Measurements from ENCODE around the gene MAST2.
"Not testable (repeated sequence)": the region's sequence is repeated elsewhere in the genome, so short reads cannot be mapped to it uniquely, and the experiment has no call there.

The MAST2 gene

GRCh38 chr1:45928486-45929205 lies 125.2 kb downstream of the MAST2 start:
- Histone ChIP-seq H3K4me3 (ENCODE audit: low read depth, low read length) (no peak overlapping the region), H3K36me3 (no peaks in the 10 kb centered on the region), H3K27me3 (ENCODE audit: insufficient read depth, low read depth, severe bottlenecking) (no peaks in the 10 kb centered on the region), H3K9me3 (ENCODE audit: severe bottlenecking) (no peaks in the 10 kb centered on the region), H3K27ac (peak overlapping the region; percentile 68)
- no peak for TF ChIP-seq CTCF (IDR thresholded peaks at IDR 0.05; ENCODE audit: low read depth, low read length)
- DNase-seq, result no peak

DNA sequence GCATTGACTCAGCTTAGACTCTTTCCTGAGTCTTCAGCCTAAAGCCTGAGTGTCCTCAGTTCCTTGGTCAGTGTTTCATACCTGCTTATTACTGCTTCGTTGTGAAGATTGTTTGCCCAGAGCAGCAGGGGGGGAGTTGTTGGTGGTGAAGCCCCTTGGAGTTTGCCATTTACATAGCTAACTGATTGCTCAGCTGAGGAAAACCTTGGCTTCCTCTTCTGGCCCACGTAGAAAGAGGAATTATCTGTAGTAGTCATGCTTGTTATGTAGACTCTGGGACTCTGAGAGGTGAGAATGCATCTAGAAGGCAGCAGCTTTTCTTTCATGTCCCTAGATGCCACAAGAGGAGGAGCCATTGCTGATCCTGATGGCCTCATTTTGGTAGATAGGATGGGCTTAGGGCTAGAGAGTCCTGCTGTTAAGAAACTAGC lies 125.9 kb downstream of the MAST2 start:
- Histone ChIP-seq H3K27ac (peak overlapping the region; percentile 68), H3K27me3 (ENCODE audit: insufficient read depth, low read depth, severe bottlenecking) (no peaks in the 10 kb centered on the region), H3K4me3 (ENCODE audit: low read depth, low read length) (no peak overlapping the region; the same call in 1 of the 2 replicates), H3K36me3 (no peaks in the 10 kb centered on the region), H3K9me3 (ENCODE audit: severe bottlenecking) (no peaks in the 10 kb centered on the region)
- TF ChIP-seq CTCF (IDR thresholded peaks at IDR 0.05; ENCODE audit: low read depth, low read length), result no peak
- peak; percentile 57 for DNase-seq

DNA sequence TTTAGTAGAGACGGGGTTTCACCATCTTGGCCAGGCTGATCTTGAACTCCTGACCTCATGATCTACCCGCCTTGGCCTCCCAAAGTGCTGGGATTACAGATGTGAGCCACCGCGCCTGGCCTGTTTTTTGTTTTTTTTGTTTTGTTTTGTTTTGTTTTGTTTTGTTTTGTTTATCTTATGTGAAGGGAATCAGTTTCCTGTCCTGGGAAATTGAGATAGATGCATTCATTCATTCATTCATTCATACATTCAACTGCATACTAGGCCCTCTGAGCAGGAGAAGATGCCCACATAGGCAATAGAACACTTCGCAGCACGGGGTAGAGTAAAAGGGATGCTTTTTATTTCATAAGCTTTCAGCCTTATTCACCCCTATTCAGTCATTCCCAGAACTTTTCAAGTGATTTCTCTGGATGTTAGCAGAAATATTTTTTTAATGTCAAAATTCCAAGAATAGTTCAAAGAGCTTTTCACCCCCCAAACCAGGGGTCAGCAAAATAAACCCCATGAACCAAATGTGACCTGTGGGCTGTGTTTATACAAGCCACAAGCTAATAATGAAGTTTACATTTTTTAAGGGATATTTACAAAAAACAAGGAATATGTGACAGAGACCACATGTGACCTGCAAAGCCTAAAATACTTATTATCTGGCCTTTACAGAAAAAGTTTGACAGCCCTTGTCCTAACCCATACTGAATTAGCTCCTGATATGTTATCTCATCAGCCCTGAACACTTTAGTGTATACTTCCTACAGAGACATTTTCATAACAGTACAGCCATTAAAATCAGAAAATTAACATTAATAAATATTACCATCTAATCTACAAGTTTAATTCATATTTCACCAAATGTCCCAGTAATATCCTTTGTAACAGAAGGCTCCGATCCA lies 127.1 kb downstream of the MAST2 start:
- no peak for DNase-seq
- H3K27me3 ChIP-seq (ENCODE audit: insufficient read depth, low read depth, severe bottlenecking), result no peaks in the 10 kb centered on the region
- H3K9me3 ChIP-seq (ENCODE audit: severe bottlenecking), result no peaks in the 10 kb centered on the region
- no peak for TF ChIP-seq CTCF (IDR thresholded peaks at IDR 0.05; ENCODE audit: low read depth, low read length)
- H3K4me3 ChIP-seq (ENCODE audit: low read depth, low read length), result no peak overlapping the region
- no peak overlapping the region for H3K27ac ChIP-seq
- H3K36me3 ChIP-seq, result no peaks in the 10 kb centered on the region

DNA sequence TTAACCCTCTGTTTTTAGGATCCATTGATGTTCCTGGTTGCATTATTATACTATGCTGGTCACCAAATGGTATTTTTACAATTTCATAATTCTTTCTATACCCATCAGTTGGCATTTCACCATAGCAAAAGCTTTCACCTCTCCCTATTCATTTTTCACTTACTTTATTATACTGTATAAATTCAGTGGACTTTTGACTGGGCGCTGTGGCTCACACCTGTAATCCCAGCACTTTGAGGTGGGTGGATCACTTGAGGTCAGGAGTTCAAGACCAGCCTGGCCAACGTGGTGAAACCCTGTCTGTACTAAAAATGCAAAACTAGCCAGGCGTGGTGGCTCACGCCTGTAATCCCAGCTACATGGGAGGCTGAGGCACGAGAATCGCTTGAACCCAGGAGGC lies 128.8 kb downstream of the MAST2 start:
- H3K27ac ChIP-seq; H3K36me3 ChIP-seq; H3K4me3 ChIP-seq (ENCODE audit: low read depth, low read length); H3K27me3 ChIP-seq (ENCODE audit: insufficient read depth, low read depth, severe bottlenecking); DNase-seq; H3K9me3 ChIP-seq (ENCODE audit: severe bottlenecking): not testable (repeated sequence)

DNA sequence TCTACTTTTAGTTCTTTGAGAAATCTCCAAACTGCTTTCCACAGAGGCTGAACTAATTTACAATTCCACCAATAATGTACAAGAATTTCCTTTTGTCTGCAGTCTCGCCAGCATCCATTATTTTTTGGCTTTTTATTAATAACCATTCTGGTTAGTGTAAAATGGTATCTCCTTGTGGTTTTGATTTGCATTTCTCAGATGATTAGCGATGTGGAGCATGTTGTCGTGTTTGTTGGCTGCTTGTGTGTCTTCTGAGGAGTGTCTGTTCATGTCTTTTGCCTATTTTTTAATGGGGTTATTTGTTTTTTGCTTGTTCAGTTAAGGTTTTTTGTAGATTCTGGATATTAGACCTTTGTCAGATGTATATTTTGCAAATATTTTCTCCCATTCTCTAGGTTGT lies 131.5 kb downstream of the MAST2 start:
- no peak overlapping the region for H3K27ac ChIP-seq
- TF ChIP-seq CTCF (IDR thresholded peaks at IDR 0.05; ENCODE audit: low read depth, low read length), result no peak
- H3K4me3 ChIP-seq (ENCODE audit: low read depth, low read length), result no peak overlapping the region
- H3K9me3 ChIP-seq (ENCODE audit: severe bottlenecking), result no peaks in the 10 kb centered on the region
- no peaks in the 10 kb centered on the region for H3K27me3 ChIP-seq (ENCODE audit: insufficient read depth, low read depth, severe bottlenecking)
- no peak for DNase-seq
- H3K36me3 ChIP-seq, result no peaks in the 10 kb centered on the region

DNA sequence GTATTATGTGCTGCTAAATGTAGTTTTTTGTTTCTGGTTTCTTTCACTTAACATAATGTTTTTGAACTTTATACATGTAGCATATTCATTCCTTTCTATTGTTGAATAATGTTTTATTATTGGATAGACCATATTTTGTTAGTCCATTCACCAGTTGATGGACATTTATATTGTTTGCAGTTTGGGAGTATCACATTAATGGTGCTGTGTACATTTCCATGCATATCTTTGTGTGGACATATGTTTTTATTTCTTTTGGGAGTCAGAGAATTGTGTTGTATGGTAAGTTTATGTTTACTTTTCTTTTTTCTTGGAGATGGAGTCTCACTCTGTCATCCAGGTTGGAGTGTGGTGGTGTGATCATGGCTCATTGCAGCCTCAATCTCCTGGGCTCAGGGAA lies 134.6 kb downstream of the MAST2 start:
- no peak for TF ChIP-seq CTCF (IDR thresholded peaks at IDR 0.05; ENCODE audit: low read depth, low read length)
- Histone ChIP-seq H3K27ac (no peak overlapping the region), H3K27me3 (ENCODE audit: insufficient read depth, low read depth, severe bottlenecking) (no peaks in the 10 kb centered on the region), H3K36me3 (no peaks in the 10 kb centered on the region), H3K4me3 (ENCODE audit: low read depth, low read length) (no peak overlapping the region), H3K9me3 (ENCODE audit: severe bottlenecking) (no peaks in the 10 kb centered on the region)
- DNase-seq, result no peak

All from WERI-Rb-1 (cell line).